Measurements from ENCODE around the gene SLC9A8.

SLC9A8 gene

DNA sequence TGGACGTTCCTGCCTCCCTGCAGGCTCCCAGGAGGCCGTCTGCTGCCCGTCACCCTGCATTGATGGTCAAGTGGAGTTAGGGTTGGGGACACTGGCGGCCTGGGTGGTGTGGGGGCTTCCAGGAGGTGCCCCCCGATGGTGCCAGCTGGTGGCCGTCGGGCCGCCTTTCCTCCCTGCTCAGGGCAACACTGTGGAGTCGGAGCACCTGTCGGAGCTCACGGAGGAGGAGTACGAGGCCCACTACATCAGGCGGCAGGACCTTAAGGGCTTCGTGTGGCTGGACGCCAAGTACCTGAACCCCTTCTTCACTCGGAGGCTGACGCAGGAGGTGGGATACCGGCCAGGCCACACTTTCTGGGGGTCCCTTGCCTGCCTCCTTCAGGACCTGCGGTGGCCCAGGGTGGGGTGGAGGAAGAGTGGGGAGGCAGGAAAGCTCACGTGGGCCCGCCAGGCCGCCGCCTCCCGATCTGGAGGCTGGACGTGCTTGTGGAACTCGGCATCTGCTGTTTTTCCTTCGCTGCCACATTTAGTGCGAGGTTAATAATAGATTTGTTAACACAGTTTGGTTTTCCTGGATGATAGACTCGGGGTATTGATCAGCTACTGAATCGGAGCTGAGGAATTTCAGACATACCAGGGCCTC is 74.1 kb downstream of the SLC9A8 start:
- H3K36me3 ChIP-seq (ENCODE audit: insufficient read depth, low read length): peaks cover 64% of the 10 kb centered on the region
- no peaks in the 10 kb centered on the region for H3K79me2 ChIP-seq (ENCODE audit: insufficient read depth, low read length)
- DNase-seq (no peak), ATAC-seq (ENCODE audit: insufficient read depth, low read depth) (no peak)
- H3K9me3 ChIP-seq (ENCODE audit: insufficient read depth, low read length, severe bottlenecking): no peaks in the 10 kb centered on the region
- H3K4me2 ChIP-seq (ENCODE audit: insufficient read depth, low read length): no peak overlapping the region
- TF ChIP-seq, protein P1, sequence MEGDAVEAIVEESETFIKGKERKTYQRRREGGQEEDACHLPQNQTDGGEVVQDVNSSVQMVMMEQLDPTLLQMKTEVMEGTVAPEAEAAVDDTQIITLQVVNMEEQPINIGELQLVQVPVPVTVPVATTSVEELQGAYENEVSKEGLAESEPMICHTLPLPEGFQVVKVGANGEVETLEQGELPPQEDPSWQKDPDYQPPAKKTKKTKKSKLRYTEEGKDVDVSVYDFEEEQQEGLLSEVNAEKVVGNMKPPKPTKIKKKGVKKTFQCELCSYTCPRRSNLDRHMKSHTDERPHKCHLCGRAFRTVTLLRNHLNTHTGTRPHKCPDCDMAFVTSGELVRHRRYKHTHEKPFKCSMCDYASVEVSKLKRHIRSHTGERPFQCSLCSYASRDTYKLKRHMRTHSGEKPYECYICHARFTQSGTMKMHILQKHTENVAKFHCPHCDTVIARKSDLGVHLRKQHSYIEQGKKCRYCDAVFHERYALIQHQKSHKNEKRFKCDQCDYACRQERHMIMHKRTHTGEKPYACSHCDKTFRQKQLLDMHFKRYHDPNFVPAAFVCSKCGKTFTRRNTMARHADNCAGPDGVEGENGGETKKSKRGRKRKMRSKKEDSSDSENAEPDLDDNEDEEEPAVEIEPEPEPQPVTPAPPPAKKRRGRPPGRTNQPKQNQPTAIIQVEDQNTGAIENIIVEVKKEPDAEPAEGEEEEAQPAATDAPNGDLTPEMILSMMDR (IDR thresholded peaks at IDR 0.05; ENCODE audit: borderline replicate concordance, extremely low read depth, low read length, poor library complexity, severe bottlenecking): no peak
- no peak for TF ChIP-seq EZH2 (IDR thresholded peaks at IDR 0.05; ENCODE audit: borderline replicate concordance, low read depth, low read length, severe bottlenecking)
- no peaks in the 10 kb centered on the region for H3K27me3 ChIP-seq (ENCODE audit: insufficient read depth, low read length, poor library complexity)
- no peak overlapping the region for H2AFZ ChIP-seq (ENCODE audit: low read depth, low read length)
- no peak overlapping the region for H3K9ac ChIP-seq (ENCODE audit: low read depth, low read length)
- no peaks in the 10 kb centered on the region for H3K4me1 ChIP-seq (ENCODE audit: insufficient read depth, low read length)
- H3K27ac ChIP-seq (ENCODE audit: low read length): no peak overlapping the region
- H4K20me1 ChIP-seq (ENCODE audit: insufficient read depth, low read length): peaks cover 18% of the 10 kb centered on the region; the same call in 1 of the 2 replicates
- H3K4me3 ChIP-seq (ENCODE audit: low read depth in 1 of 2, low read length in 2 of 2): no peak overlapping the region

GRCh38 chr20:49887251-49888211 is 74.9 kb downstream of the SLC9A8 start:
- Histone ChIP-seq H3K4me2 (ENCODE audit: insufficient read depth, low read length) (no peak overlapping the region), H3K27ac (ENCODE audit: low read length) (peak overlapping the region; percentile 30; the same call in 1 of the 2 replicates)
- DNase-seq: no peak

GRCh38 chr20:49888212-49889000 is 75.8 kb downstream of the SLC9A8 start:
- Histone ChIP-seq H3K36me3 (ENCODE audit: insufficient read depth, low read length) (peaks cover 59% of the 10 kb centered on the region), H2AFZ (ENCODE audit: low read depth, low read length) (no peak overlapping the region), H3K4me1 (ENCODE audit: insufficient read depth, low read length) (no peaks in the 10 kb centered on the region), H4K20me1 (ENCODE audit: insufficient read depth, low read length) (peaks cover 18% of the 10 kb centered on the region; the same call in 1 of the 2 replicates), H3K79me2 (ENCODE audit: insufficient read depth, low read length) (no peaks in the 10 kb centered on the region), H3K4me2 (ENCODE audit: insufficient read depth, low read length) (no peak overlapping the region), H3K9ac (ENCODE audit: low read depth, low read length) (no peak overlapping the region), H3K9me3 (ENCODE audit: insufficient read depth, low read length, severe bottlenecking) (no peaks in the 10 kb centered on the region), H3K27me3 (ENCODE audit: insufficient read depth, low read length, poor library complexity) (no peaks in the 10 kb centered on the region), H3K4me3 (ENCODE audit: low read depth in 1 of 2, low read length in 2 of 2) (no peak overlapping the region), H3K27ac (ENCODE audit: low read length) (no peak overlapping the region)
- DNase-seq (peak; percentile 69), ATAC-seq (ENCODE audit: insufficient read depth, low read depth) (peak; percentile 73)
- TF ChIP-seq, protein P1 (IDR thresholded peaks at IDR 0.05; ENCODE audit: borderline replicate concordance, extremely low read depth, low read length, poor library complexity, severe bottlenecking): peak; percentile 89
- TF ChIP-seq EZH2 (IDR thresholded peaks at IDR 0.05; ENCODE audit: borderline replicate concordance, low read depth, low read length, severe bottlenecking): no peak

More at GRCh38 chr20:49887251-49888211, 74.9 kb downstream of the SLC9A8 start:
- peaks cover 18% of the 10 kb centered on the region; the same call in 1 of the 2 replicates for H4K20me1 ChIP-seq (ENCODE audit: insufficient read depth, low read length)
- no peaks in the 10 kb centered on the region for H3K27me3 ChIP-seq (ENCODE audit: insufficient read depth, low read length, poor library complexity)
- H2AFZ ChIP-seq (ENCODE audit: low read depth, low read length): no peak overlapping the region
- no peak overlapping the region for H3K4me3 ChIP-seq (ENCODE audit: low read depth in 1 of 2, low read length in 2 of 2)
- ATAC-seq (ENCODE audit: insufficient read depth, low read depth): no peak
- H3K36me3 ChIP-seq (ENCODE audit: insufficient read depth, low read length): peaks cover 64% of the 10 kb centered on the region
- no peak overlapping the region for H3K9ac ChIP-seq (ENCODE audit: low read depth, low read length)
- TF ChIP-seq EZH2 (IDR thresholded peaks at IDR 0.05; ENCODE audit: borderline replicate concordance, low read depth, low read length, severe bottlenecking): no peak
- TF ChIP-seq, protein P1 (IDR thresholded peaks at IDR 0.05; ENCODE audit: borderline replicate concordance, extremely low read depth, low read length, poor library complexity, severe bottlenecking): no peak
- H3K9me3 ChIP-seq (ENCODE audit: insufficient read depth, low read length, severe bottlenecking): no peaks in the 10 kb centered on the region
- H3K79me2 ChIP-seq (ENCODE audit: insufficient read depth, low read length): no peaks in the 10 kb centered on the region
- no peaks in the 10 kb centered on the region for H3K4me1 ChIP-seq (ENCODE audit: insufficient read depth, low read length)
